SKM-1 treated with dmso at 0.1 percent for 144 hours (cell line): ENCODE results near the gene ZEB1.

Experiments used
- DNase-seq: peaks from one replicate; lab custom pipeline; 2025; ENCODE audit not compliant: unreplicated experiment; lab: John Stamatoyannopoulos, UW

Gene ZEB1

DNA sequence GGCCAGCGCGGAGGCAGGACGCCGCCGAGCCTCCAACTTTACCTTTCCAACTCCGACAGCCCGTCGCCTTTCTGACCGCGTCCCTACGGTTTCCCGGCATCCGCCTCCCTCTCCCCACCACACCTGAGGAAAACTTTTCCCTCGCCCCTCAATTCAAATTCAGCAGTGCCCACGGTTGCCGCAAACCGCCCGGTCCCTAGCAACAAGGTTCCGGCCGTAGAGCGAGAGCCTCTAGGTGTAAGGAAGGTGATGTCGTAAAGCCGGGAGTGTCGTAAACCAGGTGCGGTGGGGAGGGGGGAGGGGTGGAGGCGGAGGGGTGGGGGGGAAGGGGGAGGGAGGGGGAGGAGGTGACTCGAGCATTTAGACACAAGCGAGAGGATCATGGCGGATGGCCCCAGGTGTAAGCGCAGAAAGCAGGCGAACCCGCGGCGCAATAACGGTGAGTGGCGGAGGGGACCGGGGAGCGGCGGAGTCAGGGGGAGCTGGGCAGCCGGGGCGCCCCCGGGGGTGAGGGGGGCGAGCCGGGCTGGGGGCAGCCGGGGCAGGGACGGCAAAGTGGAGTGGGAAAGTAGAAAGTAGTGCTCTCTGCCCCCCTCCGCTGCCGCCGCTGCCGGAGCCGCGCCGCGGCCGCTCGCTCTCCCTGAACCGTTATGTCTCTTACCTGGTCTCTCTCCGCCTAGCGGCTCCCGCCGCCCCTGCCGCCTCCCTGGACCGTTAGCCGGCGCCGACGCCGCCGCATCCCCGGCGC, at the start of gene ZEB1:
ZEB1 (plus strand) TSS at position 363 of the 748 bp plus-strand sequence; CDS start at position 382, 19 bp downstream.
- DNase-seq = peak; percentile 60

DNA sequence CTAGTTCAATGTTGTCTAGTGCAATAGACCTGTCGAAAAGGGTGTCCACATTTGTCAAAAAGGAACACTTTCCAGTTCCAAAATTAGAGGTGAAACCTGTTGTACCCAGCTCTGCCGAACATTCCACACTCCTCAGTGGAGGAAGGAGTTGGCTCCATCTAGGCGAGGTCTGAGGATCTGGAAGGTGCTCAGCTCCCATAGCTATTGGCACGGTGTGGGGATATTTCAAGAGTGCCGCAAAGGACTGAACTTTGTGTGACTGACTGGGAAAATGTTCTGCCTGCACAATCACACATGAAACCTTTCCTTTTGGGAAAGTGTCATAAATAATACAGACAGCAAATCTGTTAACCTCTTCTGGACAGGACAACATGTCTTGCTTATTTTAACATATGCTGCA, 48.1 kb upstream of the ZEB1 start:
- DNase-seq = no peak

DNA sequence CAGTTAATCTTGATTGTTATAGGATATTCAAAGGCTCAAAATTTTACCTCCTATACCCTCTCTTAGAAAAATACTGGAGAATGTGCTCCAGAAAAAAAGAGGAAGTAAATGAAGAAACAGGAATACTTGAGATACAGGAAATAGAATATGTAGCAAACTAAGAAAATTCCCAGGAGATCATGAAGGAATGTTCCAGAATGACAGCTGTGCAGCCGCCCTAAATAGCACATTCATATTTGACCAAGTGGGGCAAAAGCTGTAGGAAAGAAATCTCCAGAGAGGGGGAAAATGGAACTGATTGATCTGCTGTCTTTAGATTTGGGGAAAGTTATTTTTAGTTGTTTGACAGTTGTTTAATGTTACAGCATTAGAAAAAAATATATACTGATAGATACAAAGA, 46.2 kb upstream of the ZEB1 start:
- no peak for DNase-seq

DNA sequence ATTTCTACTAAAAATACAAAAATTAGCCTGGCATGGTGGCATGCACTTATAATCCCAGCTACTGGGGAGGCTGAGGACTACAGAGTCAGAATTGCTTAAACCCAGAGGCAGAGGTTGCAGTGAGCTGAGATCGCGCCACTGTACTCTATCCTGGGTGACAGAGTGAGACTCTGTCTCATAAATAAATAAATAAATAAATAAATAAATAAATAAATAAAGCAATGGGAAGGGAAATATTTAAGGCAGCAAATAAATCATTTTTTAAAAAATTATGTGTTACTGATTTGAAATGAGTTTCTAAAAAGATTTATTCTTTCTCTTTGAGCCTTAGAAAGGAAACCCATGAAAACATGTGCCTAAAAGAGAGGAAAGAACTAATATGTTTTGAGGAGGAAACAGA, 45.2 kb upstream of the ZEB1 start:
- DNase-seq = no peak

DNA sequence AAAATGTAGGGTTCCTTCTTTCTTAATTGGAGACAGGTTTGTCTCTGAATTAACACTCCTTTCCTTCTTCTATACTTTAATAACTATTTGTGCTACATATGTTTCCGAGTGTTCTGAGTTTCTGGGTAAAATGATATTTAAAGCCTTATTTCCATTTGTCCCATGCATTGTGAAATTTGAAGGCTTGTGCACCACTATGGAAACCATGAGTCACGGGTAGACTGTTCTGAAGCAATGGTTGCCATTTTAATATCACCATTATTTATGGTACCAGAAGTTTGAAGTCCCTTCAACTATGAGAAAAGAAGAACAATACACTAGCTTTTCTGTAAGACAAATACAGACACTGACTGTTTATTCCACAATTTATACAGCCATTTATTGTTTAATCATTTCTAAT, 44.7 kb upstream of the ZEB1 start:
- no peak for DNase-seq

GRCh38 chr10:31278279-31278941, 40.6 kb upstream of the ZEB1 start:
- no peak for DNase-seq

DNA sequence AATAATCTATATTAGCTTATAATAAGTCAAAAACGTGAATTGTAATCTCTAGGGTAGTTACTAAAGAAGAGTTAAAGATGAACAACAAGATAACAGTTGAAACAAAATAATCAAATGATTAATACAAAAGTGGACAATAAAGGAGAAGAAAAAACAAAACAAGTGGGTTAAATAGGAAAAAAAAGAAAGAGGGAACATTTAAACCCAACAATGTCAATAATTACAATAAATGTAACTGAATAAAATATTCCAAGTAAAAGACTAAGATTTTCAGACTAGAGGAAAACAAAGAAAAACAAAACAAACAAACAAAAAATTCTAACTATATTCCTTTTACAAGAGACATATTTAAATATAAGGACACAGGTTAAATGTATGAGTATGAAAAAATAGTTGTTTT, 38.0 kb upstream of the ZEB1 start:
- no peak for DNase-seq

DNA sequence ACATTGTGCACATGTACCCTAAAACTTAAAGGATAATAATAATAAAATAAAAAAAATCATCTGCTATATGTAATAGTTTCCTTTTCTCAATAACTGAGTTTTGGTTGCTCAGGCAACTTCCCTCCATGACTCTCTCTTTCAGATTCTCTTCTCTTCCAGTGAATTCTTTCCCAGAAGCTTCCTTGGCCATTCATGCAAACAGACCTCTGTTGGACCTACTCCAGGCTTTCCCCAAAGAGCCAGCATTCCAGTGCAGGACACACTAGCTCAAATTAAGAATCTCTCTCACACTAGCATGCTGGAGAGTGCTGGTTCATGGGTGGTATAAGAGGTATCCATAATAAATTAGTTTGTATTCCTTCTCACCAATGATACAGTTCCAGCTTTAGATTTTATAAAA, 31.0 kb upstream of the ZEB1 start:
- no peak for DNase-seq

DNA sequence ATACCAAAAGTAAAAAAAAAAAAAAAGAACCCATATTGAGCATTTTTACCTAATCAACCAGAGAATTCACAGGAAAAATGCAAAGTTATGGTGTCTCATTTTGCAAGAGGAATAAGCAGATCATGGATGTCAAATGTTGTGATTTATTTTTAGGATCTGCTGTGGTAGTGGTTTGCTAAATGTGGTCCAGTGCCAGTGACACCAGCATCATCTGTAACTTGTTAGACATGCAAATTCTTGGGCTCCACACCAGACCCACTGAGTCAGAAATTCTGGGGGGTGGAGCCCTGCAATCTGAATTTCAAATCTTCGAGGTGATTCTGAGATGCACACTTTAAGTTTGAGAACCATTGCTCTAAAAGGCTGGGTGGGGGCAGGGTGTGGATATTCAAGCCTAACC, 30.1 kb upstream of the ZEB1 start:
- DNase-seq = no peak

DNA sequence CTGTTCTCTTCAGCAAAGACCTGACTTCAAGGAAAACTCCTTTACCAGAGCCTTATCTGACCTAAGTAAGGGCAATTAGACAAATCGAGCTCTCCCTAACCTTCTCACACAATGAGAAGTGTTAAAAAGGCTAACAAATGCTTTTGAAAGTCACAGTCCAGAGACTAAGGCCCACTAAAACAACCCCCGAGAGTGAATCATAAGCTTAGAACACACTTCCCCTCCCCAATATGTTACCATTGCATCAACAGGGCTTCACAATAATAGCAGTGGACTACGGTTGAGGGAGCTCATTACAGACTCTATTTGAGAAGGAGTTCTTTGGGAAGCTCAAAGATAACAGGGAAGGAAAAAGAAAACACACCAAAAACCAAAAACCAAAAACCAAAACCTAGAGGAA, 28.6 kb upstream of the ZEB1 start:
- no peak for DNase-seq

- DNase-seq = no peak
Measured at GRCh38 chr10:31291123-31291522, 27.9 kb upstream of the ZEB1 start.

DNA sequence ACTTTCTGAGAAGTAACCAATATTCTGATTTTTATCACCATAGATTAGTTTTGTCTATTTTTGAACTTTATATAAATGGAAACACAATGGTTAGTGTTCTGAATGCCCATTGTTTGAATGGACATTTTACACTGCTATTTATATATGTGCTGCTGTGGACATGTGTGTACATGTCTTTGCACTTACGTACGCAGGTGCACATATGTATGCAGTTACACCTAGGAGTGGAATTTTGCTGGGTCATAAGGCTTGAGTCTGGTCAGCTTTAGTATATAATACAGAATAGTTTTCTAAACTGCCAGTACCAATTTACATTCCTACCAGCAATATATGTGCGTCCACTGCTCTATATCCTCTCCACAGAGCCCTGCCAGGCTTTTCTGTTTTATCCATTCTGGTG, 24.5 kb upstream of the ZEB1 start:
- no peak for DNase-seq

GRCh38 chr10:31296754-31297153, 22.3 kb upstream of the ZEB1 start:
- DNase-seq = no peak

- DNase-seq = no peak
Measured at GRCh38 chr10:31299119-31299518, 19.9 kb upstream of the ZEB1 start.

DNA sequence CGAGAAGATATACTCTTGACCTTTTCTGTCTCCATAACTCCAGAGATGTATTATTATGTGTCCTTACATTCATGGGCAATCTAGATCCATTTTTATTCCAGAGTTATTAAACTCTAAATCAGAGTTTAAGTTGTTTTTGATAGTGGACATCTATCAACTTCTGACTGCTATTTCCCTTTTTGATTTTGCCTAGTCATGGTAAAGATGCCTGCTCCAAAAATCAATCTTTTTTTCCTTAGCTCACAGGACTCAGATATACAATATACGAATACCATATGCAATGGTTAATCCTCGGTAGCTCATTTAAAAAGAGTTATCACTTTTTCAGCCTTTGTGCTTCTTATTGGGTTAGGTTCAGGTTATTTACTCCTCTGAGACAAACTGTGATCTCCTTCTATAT, 15.8 kb upstream of the ZEB1 start:
- DNase-seq = no peak

- DNase-seq = no peak
Measured at GRCh38 chr10:31304291-31304970, 14.6 kb upstream of the ZEB1 start.

GRCh38 chr10:31313396-31313795, 5.6 kb upstream of the ZEB1 start:
- DNase-seq = no peak

DNA sequence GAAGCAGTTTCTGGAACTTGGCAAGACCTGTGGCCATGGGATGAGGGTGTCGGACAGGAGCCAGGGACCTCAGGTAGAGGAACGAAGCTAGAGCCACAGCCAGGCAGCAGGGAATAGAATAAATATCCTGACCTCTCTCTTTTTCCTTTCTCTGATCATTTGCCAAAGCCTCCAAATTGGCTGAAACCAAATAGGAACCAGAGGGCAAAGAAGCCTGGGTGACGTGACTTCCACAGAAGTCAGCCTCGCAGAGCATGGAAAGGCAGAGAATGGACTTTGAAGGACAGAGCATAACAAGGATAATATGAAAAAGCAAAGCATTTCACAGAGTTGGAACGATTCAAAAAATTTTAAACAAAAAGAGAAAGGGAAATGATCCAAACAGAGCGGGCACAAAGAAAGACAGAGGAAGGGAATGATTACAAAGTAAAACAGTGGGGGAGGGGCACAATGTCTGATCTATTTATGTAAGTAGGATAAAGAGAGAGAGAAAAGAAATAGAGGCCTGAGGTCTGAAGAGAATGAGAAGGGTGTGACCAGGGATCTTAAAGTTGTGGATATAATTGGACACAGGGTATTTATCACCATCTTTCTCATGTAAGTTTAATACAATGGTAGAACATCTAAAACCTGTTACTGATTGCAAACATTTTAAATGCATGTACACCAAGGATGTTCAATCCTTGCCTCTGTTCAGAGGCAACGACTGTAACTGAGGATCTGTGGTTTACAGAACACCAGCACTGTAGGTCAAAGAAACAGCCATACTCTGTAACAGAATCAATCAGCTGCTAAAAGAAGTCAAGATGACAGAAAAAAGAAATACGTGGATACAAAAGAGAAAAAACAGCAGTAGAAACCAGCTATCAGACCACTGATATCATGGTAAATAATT, 4.5 kb upstream of the ZEB1 start:
- DNase-seq = no peak

- no peak for DNase-seq
Measured at GRCh38 chr10:31315453-31315852, 3.6 kb upstream of the ZEB1 start.

GRCh38 chr10:31317171-31317570, 1.8 kb upstream of the ZEB1 start:
- DNase-seq = no peak

GRCh38 chr10:31317652-31318381, 1.2 kb upstream of the ZEB1 start:
- no peak for DNase-seq
